Fibroblast of skin of right biceps (primary cell): ENCODE results near the gene HBA2.
"Not testable (repeated sequence)": the region's sequence is repeated elsewhere in the genome, so short reads cannot be mapped to it uniquely, and the experiment has no call there.

Experiments
- DNase-seq: peaks from one replicate; pipeline ENCODE4 v3.0.0-alpha.2; 2013

The HBA2 gene

GRCh38 chr16:204046-204445 is 31.4 kb downstream of the HBA2 start:
- DNase-seq = not testable (repeated sequence)

DNA sequence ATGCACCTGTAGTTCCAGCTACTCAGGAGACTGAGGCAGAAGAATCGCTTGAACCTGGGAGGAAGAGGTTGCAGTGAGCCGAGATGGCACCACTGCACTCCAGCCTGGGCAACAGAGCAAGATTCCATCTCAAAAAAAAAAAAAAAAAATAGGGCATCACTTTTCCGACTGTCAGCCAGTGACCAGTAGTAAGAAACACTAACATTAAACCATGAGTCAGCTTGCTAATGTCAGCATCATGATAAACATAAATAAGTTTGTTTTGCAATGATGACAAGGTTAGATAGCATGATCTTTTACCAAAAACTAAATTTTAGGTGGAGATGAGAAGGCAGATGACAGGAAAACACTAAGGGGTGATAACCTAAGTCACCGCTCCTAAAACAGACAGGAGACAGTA is 36.7 kb downstream of the HBA2 start:
- not testable (repeated sequence) for DNase-seq

- DNase-seq = not testable (repeated sequence)
Measured at GRCh38 chr16:211631-212180, 39.0 kb downstream of the HBA2 start.

- DNase-seq = no peak
Measured at GRCh38 chr16:212999-213398, 40.3 kb downstream of the HBA2 start.

DNA sequence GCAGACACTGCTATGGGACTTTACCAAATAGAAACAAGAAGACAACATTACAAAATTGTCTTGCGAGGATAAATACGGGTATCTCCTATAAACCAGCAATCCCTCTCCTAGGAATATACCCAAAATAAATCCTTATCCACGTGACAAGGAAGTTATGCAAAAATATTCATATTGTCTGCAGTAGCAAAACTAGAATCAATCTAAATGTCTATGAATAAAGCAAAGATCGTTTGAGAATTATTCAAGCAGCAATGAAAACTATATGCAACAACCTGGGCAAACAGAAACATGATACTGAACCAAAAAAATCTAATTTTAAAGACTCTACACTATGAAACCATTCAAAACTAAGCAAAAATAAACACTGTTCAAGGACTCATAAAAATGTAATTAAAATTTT is 47.3 kb downstream of the HBA2 start:
- no peak for DNase-seq
